ENCODE measurements around the gene RAD51B. TPM values are rescaled to one million over a fixed set of nuclear protein-coding genes. Genes with fewer than 3 reads are reported as not detected.

The RAD51B gene
- polyA plus RNA-seq, 3 donors, result 3.6 to 11.6 (median 9.4) TPM

GRCh38 chr14:68291820-68292219, 472.2 kb downstream of the RAD51B start:
- Histone ChIP-seq H3K36me3 (replicated peaks in 1 of 2; ENCODE audit: control insufficient read depth in 1 of 2, insufficient read depth in 2 of 2, low read length in 2 of 2) (no peaks in the 10 kb centered on the region), H2AFZ (ENCODE audit: insufficient read depth, low read depth, low read length, poor library complexity, severe bottlenecking) (no peak overlapping the region), H3K27ac (ENCODE audit: low read depth in 1 of 2, low read length in 2 of 2) (no peak overlapping the region), H4K20me1 (ENCODE audit: insufficient read depth, low read length) (no peaks in the 10 kb centered on the region), H3K9me3 (replicated peaks in 1 of 2; ENCODE audit: control insufficient read depth in 1 of 2, insufficient read depth in 1 of 2, low read length in 2 of 2) (no peaks in the 10 kb centered on the region), H3K4me1 (ENCODE audit: control insufficient read depth in 1 of 2, insufficient read depth in 2 of 2, low read length in 2 of 2) (peaks cover 5 to 7% of the 10 kb centered on the region in 2 donors), H3K27me3 (ENCODE audit: control insufficient read depth in 2 of 2, insufficient read depth in 2 of 2, low read length in 2 of 2) (no peaks in the 10 kb centered on the region), H3K4me2 (replicated peaks; ENCODE audit: extremely low read depth, low read length, poor library complexity, severe bottlenecking) (no peak overlapping the region), H3K9ac (ENCODE audit: insufficient read depth, low read length, poor library complexity, severe bottlenecking) (no peak overlapping the region), H3K79me2 (ENCODE audit: insufficient read depth, low read length) (no peaks in the 10 kb centered on the region), H3K4me3 (replicated peaks in 1 of 3; ENCODE audit: low read depth in 2 of 3, low read length in 3 of 3) (no peak overlapping the region)
- Mint-ChIP-seq H3K27me3 (ENCODE audit: low read depth in 3 of 3) (peaks cover 0 to 4% (median 4%) of the 10 kb centered on the region in 3 donors), H3K36me3 (peaks cover 3 to 11% of the 10 kb centered on the region in 2 donors), H3K4me1 (peaks cover 12% of the 10 kb centered on the region), H3K27ac (no peak overlapping the region), H3K9me3 (peaks cover 0 to 2% (median 0%) of the 10 kb centered on the region in 7 donors), H3K4me3 (no peak overlapping the region)
- WGBS (ENCODE audit: insufficient coverage), result 100% methylated on average over 2 of the region's 2 CpGs
- intact Hi-C loops (cut with micrococcal nuclease), result no loop called here
- DNase-seq, result no peak
- TF ChIP-seq CTCF (IDR thresholded peaks at IDR 0.05), result no peak

DNA sequence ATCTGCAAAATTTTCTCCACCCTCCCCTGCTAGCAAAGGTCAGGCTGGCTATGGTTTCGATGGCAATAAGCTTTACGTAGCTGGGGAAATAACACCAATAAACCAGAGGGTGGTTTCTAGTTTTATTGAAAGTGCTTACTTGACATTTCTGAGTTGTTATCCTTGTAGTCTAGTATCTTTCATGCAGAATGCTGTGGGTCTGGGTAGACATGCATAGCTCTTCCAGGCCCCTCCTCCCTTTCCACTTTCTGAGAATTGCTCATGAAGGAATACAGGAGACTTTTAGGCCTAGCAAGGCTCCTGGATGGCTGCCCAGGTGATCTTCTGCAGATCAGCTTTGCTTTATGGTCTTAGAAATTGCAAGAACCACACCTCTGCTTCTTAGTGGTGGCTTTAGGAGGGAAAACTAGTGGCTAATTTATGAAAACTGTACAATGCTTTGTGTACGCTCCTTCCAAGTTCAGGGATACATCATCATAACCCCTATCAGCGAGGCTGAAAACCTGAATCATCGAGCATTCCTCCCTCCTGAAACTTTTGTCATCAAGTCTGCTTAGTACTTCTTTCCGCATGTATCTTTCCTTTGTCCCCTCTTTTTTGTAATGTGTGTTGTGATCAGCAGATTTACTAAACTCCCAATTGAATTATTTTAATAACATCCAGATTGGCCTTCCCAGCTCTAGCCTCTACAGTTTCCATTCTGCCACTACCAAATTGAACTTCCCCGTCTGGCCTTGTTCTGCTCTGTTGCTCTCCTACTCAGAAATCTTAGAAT, 473.0 kb downstream of the RAD51B start:
- Histone ChIP-seq H3K4me3 (replicated peaks in 1 of 3; ENCODE audit: low read depth in 2 of 3, low read length in 3 of 3) (no peak overlapping the region), H3K9me3 (replicated peaks in 1 of 2; ENCODE audit: control insufficient read depth in 1 of 2, insufficient read depth in 1 of 2, low read length in 2 of 2) (no peaks in the 10 kb centered on the region), H2AFZ (ENCODE audit: insufficient read depth, low read depth, low read length, poor library complexity, severe bottlenecking) (no peak overlapping the region), H3K4me1 (ENCODE audit: control insufficient read depth in 1 of 2, insufficient read depth in 2 of 2, low read length in 2 of 2) (peaks cover 5 to 7% of the 10 kb centered on the region in 2 donors), H3K27me3 (ENCODE audit: control insufficient read depth in 2 of 2, insufficient read depth in 2 of 2, low read length in 2 of 2) (no peaks in the 10 kb centered on the region), H3K9ac (ENCODE audit: insufficient read depth, low read length, poor library complexity, severe bottlenecking) (no peak overlapping the region), H3K27ac (ENCODE audit: low read depth in 1 of 2, low read length in 2 of 2) (no peak overlapping the region), H3K4me2 (replicated peaks; ENCODE audit: extremely low read depth, low read length, poor library complexity, severe bottlenecking) (no peak overlapping the region), H3K36me3 (replicated peaks in 1 of 2; ENCODE audit: control insufficient read depth in 1 of 2, insufficient read depth in 2 of 2, low read length in 2 of 2) (no peaks in the 10 kb centered on the region), H4K20me1 (ENCODE audit: insufficient read depth, low read length) (no peaks in the 10 kb centered on the region), H3K79me2 (ENCODE audit: insufficient read depth, low read length) (no peaks in the 10 kb centered on the region)
- Mint-ChIP-seq H3K9me3 (peaks cover 0 to 2% (median 0%) of the 10 kb centered on the region in 7 donors), H3K4me3 (no peak overlapping the region), H3K36me3 (peaks cover 3 to 11% of the 10 kb centered on the region in 2 donors), H3K27ac (peak overlapping the region in 1 of 7 donors; percentile 58), H3K4me1 (peaks cover 12% of the 10 kb centered on the region), H3K27me3 (ENCODE audit: low read depth in 3 of 3) (peaks cover 0 to 4% (median 2%) of the 10 kb centered on the region in 3 donors)
- no CpG with 5 or more reads among the region's 7 CpGs for WGBS (ENCODE audit: insufficient coverage)
- intact Hi-C loops (cut with micrococcal nuclease), result no loop called here
- no peak for TF ChIP-seq CTCF (IDR thresholded peaks at IDR 0.05)
- no peak for DNase-seq
